ENCODE data around the gene OR8D2.

DNA sequence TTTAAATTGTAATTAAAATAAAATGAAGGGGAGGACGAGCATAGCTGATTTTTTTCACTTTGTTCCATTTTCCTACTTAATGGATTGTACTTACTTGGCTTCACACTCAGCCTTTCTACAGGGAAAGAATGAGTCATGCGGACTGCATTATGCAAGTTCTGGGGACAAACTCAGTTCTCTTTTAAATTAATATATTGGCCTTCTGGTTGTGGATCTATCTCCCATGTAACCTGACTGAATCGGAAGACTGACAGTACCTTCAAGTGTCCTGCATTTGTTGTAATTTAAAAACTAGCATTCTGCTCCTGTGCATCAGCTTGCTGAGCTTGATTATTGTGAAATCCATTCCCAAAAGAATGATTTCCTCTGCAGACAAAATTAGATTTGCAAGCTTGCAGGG is 18.4 kb downstream of the OR8D2 start:
- TF ChIP-seq, protein P1, sequence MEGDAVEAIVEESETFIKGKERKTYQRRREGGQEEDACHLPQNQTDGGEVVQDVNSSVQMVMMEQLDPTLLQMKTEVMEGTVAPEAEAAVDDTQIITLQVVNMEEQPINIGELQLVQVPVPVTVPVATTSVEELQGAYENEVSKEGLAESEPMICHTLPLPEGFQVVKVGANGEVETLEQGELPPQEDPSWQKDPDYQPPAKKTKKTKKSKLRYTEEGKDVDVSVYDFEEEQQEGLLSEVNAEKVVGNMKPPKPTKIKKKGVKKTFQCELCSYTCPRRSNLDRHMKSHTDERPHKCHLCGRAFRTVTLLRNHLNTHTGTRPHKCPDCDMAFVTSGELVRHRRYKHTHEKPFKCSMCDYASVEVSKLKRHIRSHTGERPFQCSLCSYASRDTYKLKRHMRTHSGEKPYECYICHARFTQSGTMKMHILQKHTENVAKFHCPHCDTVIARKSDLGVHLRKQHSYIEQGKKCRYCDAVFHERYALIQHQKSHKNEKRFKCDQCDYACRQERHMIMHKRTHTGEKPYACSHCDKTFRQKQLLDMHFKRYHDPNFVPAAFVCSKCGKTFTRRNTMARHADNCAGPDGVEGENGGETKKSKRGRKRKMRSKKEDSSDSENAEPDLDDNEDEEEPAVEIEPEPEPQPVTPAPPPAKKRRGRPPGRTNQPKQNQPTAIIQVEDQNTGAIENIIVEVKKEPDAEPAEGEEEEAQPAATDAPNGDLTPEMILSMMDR (IDR thresholded peaks at IDR 0.05), result no peak
- no peak for TF ChIP-seq POLR2A (IDR thresholded peaks at IDR 0.05)
